NB4 (cell line): ENCODE results near the gene TOM1L1.

Source experiments
- CTCF ChIP-seq: IDR thresholded peaks from one replicate; pipeline ENCODE4 v1.5.1; 2012; ENCODE audit warnings: low read depth, low read length
- POLR2A ChIP-seq: IDR thresholded peaks from 2 replicates; pipeline ENCODE4 v1.6.1; 2011; ENCODE audit warnings: mild to moderate bottlenecking; ENCODE audit not compliant: insufficient read length; ENCODE audit errors: extremely low read depth
- TF ChIP-seq, protein P1 (sequence below): IDR thresholded peaks from 2 replicates; pipeline ENCODE4 v1.6.1; 2011; ENCODE audit warnings: low read depth, low read length

DNA sequence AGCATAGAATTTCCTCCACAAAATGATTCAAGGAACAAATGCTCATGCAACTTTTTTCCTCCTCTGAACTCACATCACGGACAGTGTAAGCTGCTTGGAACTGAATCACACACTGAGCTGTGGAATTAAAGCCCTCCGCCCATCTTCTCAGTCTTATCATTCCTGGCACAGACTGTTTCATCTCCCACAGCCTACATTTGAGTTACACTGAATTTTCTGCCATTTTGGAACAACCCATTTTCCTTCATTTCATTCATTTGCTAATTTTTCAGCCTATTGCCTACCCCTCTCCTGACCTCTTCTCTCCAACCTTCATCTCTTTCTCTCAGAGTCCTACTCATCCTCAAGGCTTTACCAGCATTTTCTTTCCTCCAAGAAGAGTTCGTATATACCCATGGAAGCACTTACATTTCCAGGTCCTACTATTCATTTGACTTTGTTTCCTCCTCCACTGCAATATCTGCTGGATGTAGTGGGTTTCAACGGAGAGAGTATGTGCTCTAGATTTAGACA lies 39.1 kb upstream of the TOM1L1 start:
- TF ChIP-seq POLR2A (no peak), CTCF (no peak)
- TF ChIP-seq, protein P1, sequence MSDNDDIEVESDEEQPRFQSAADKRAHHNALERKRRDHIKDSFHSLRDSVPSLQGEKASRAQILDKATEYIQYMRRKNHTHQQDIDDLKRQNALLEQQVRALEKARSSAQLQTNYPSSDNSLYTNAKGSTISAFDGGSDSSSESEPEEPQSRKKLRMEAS, result no peak
